Body of pancreas (tissue), 4 donors: ENCODE measurements around the gene LRRC45. TPM values are rescaled to one million over a fixed set of nuclear protein-coding genes. Genes with fewer than 3 reads are reported as not detected.

Experiments
- ATAC-seq: fragments of 150-250 bp; one replicate; pipeline ENCODE4 v1.9.1; 2016
- DNase-seq, 4 donors: peaks; one replicate each; pipeline ENCODE4 v3.0.0-alpha.2; 2019
- H3K27ac ChIP-seq, 4 donors: fragments of 200-600 bp; sonication (generic); 1 replicate in 3 of 4; 2 replicates in 1 of 4; pipeline versions ENCODE4 v1.5.1 to v1.6.1; 2016 to 2019; ENCODE audit warnings: mild to moderate bottlenecking in 1 of 4, mixed read lengths in 1 of 4, moderate library complexity in 1 of 4
- H3K27me3 ChIP-seq, 2 donors: fragments of 200-600 bp; sonication (generic); one replicate each; pipeline ENCODE4 v1.6.0; 2016; ENCODE audit warnings: mild to moderate bottlenecking in 1 of 2
- H3K36me3 ChIP-seq, 2 donors: fragments of 200-600 bp; sonication (generic); replicated peaks in 1 of 2; 2 replicates each; pipeline ENCODE4 v1.5.1; 2016; ENCODE audit warnings: low read depth in 2 of 2; ENCODE audit not compliant: insufficient read depth in 1 of 2
- H3K4me1 ChIP-seq: fragments of 200-600 bp; sonication (generic); one replicate; pipeline ENCODE4 v1.6.0; 2016
- H3K4me3 ChIP-seq, 2 donors: fragments of 200-600 bp; sonication (generic); 1 replicate in 1 of 2; 2 replicates in 1 of 2; pipeline ENCODE4 v1.5.1; 2016 to 2019
- H3K9me3 ChIP-seq, 3 donors: fragments of 200-600 bp; sonication (generic); 1 replicate in 2 of 3; 2 replicates in 1 of 3; pipeline ENCODE4 v1.5.1; 2016
- CTCF ChIP-seq, 7 experiments: fragments of 450-650 bp in 4 of 7; fragments of 200-600 bp in 3 of 7; sonication (generic) in 3 of 7; IDR thresholded peaks; one replicate each; pipeline ENCODE4 v1.5.1; 2016 to 2019; ENCODE audit warnings: antibody characterized with exemption in 7 of 7
- POLR2A ChIP-seq, 3 donors: fragments of 450-650 bp; IDR thresholded peaks; one replicate each; pipeline ENCODE4 v1.6.1; 2016; ENCODE audit warnings: antibody characterized with exemption in 3 of 3, mild to moderate bottlenecking in 2 of 3
- WGBS, 2 donors: methylation state at CpG; one replicate each; pipeline ENCODE4 v1.1.5; 2017; 5-methylcytosine and 5-hydroxymethylcytosine counted together
- intact Hi-C: fragments of 100-400 bp; cut with DNase I; formaldehyde crosslinking; loops from one replicate; pipeline ENCODE4 v1.15.1; 2023
- total RNA-seq, 2 donors: library from RNA; depleted of rRNA; stranded (reverse); fragments of >200 nt; gene quantifications; one replicate each; pipeline ENCODE4 v1.1.0, GENCODE V29; 2016

LRRC45 gene
- total RNA-seq, 2 donors from 2014 or later: 8.0 to 36.3 TPM

- no peak overlapping the region for H3K27ac ChIP-seq
Observed at GRCh38 chr17:82000803-82001570, 22.1 kb upstream of the LRRC45 start.

DNA sequence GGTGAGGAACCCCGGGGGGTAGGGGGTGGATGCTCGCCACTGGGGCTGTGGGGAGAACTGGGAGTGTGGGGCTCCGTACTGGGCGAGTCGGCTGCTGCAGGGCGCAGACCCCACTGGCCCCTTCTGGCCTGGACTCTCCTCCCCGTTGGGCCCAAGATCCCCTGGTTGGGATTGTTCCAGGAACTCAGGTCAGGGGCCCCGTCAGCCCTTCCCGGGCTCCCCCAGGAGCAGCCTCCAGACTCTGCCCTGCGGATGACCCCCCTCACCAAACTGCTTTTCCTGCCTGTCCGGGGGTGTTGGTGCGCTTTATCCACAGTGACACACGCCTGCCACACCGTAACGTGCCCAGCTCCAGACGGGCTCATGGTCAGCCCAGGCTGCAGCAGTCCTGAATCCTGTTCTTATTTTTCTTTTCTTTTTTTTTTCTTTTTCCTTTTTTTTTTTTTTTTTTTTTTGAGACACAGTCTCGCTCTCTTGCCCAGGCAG is 21.5 kb upstream of the LRRC45 start:
- ATAC-seq (no peak), DNase-seq (no peak)
- H3K4me1 ChIP-seq: no peaks in the 10 kb centered on the region
- H3K4me3 ChIP-seq: no peak overlapping the region
- TF ChIP-seq CTCF (IDR thresholded peaks at IDR 0.05): no peak
- intact Hi-C loops: no loop called here
- H3K36me3 ChIP-seq: no peaks in the 10 kb centered on the region
- H3K9me3 ChIP-seq: no peaks in the 10 kb centered on the region
- WGBS, 2 donors: 88 to 93% methylated on average over 10 to 17 of the region's 17 CpGs
- no peaks in the 10 kb centered on the region for H3K27me3 ChIP-seq
- H3K27ac ChIP-seq: no peak overlapping the region

More at GRCh38 chr17:82000803-82001570, 22.1 kb upstream of the LRRC45 start:
- intact Hi-C loops: no loop called here
- no peaks in the 10 kb centered on the region for H3K36me3 ChIP-seq
- H3K4me3 ChIP-seq: no peak overlapping the region
- H3K27me3 ChIP-seq: no peaks in the 10 kb centered on the region
- no peaks in the 10 kb centered on the region for H3K9me3 ChIP-seq
- WGBS, 2 donors: 79 to 87% methylated on average over 2 to 19 of the region's 32 CpGs
- ATAC-seq (no peak), DNase-seq (no peak)
- TF ChIP-seq POLR2A (IDR thresholded peaks at IDR 0.05) (no peak), CTCF (IDR thresholded peaks at IDR 0.05) (no peak)
- no peaks in the 10 kb centered on the region for H3K4me1 ChIP-seq

GRCh38 chr17:82003411-82004381 is 19.4 kb upstream of the LRRC45 start:
- peak; percentile 41 for ATAC-seq
- no peak overlapping the region for H3K27ac ChIP-seq
- no peak overlapping the region for H3K4me3 ChIP-seq

More at GRCh38 chr17:82003411-82004381, 19.4 kb upstream of the LRRC45 start:
- intact Hi-C loops: no loop called here
- H3K27me3 ChIP-seq: no peaks in the 10 kb centered on the region
- peak in 1 of 4 donors; percentile 37 for DNase-seq
- TF ChIP-seq POLR2A (IDR thresholded peaks at IDR 0.05): no peak
- TF ChIP-seq CTCF (IDR thresholded peaks at IDR 0.05): no peak
- no peaks in the 10 kb centered on the region for H3K9me3 ChIP-seq
- H3K36me3 ChIP-seq: no peaks in the 10 kb centered on the region
- WGBS, 2 donors: 80 to 86% methylated on average over 26 to 51 of the region's 53 CpGs
- H3K4me1 ChIP-seq: no peaks in the 10 kb centered on the region
